Chondrocyte (in vitro differentiated cells): ENCODE measurements around the gene DNAJC3. TPM values are rescaled to one million over a fixed set of nuclear protein-coding genes. Genes with fewer than 3 reads are reported as not detected.
"Not testable (repeated sequence)": the region's sequence is repeated elsewhere in the genome, so short reads cannot be mapped to it uniquely, and the experiment has no call there.

Source experiments
- DNase-seq: peaks from one replicate; pipeline ENCODE4 v3.0.0; 2021; ENCODE audit warnings: mixed read lengths, low spot score
- H3K27ac Mint-ChIP-seq: one replicate; pipeline ENCODE4 v1.8.0; 2021; ENCODE audit warnings: mild to moderate bottlenecking, moderate library complexity, mixed read lengths; ENCODE audit not compliant: unreplicated experiment
- H3K27me3 Mint-ChIP-seq: 2 replicates; pipeline ENCODE4 v1.8.0; 2021; ENCODE audit warnings: low read depth, mixed read lengths
- H3K36me3 Mint-ChIP-seq: 2 replicates; pipeline ENCODE4 v1.8.0; 2021; ENCODE audit warnings: low read depth, mixed read lengths
- H3K4me1 Mint-ChIP-seq: 2 replicates; pipeline ENCODE4 v1.8.0; 2021; ENCODE audit warnings: low read depth, mild to moderate bottlenecking, mixed read lengths
- H3K4me3 Mint-ChIP-seq: one replicate; pipeline ENCODE4 v1.8.0; 2021; ENCODE audit warnings: mild to moderate bottlenecking, moderate library complexity, mixed read lengths; ENCODE audit not compliant: unreplicated experiment
- H3K9me3 Mint-ChIP-seq: 2 replicates; pipeline ENCODE4 v1.8.0; 2021; ENCODE audit warnings: low read depth, mixed read lengths
- CTCF ChIP-seq: fragments of 200-600 bp; sonication (generic); IDR thresholded peaks from 2 replicates; pipeline ENCODE4 v1.5.0; 2021; ENCODE audit warnings: antibody characterized with exemption, mild to moderate bottlenecking, moderate library complexity
- total RNA-seq: library from RNA; stranded (reverse); gene quantifications from 3 replicates; pipeline ENCODE4 v1.2.1, GENCODE V29; 2021

Gene DNAJC3
- total RNA-seq, 1 donor from 2014 or later, result 53.9 TPM

- peaks cover 9% of the 10 kb centered on the region for H3K36me3 Mint-ChIP-seq
These were observed 706 bp upstream of the DNAJC3 start for GRCh38 chr13:95676105-95676761.

GRCh38 chr13:95677564-95678266 lies 776 bp downstream of the DNAJC3 start:
- peak; percentile 94 for DNase-seq
- peaks cover 57% of the 10 kb centered on the region for H3K4me1 Mint-ChIP-seq

More at GRCh38 chr13:95676105-95676761, 706 bp upstream of the DNAJC3 start:
- Mint-ChIP-seq H3K4me3 (peak overlapping the region; percentile 95), H3K9me3 (peaks cover 14% of the 10 kb centered on the region), H3K27me3 (no peaks in the 10 kb centered on the region), H3K4me1 (peaks cover 48% of the 10 kb centered on the region), H3K27ac (peak overlapping the region; percentile 98)
- TF ChIP-seq CTCF, result no peak
- no peak for DNase-seq

GRCh38 chr13:95678967-95679366 lies 2.0 kb downstream of the DNAJC3 start:
- Mint-ChIP-seq H3K9me3 (no peaks in the 10 kb centered on the region), H3K27me3 (no peaks in the 10 kb centered on the region), H3K27ac (peak overlapping the region; percentile 98), H3K36me3 (peaks cover 1% of the 10 kb centered on the region), H3K4me3 (peak overlapping the region; percentile 95), H3K4me1 (peaks cover 57% of the 10 kb centered on the region)
- TF ChIP-seq CTCF, result no peak
- DNase-seq, result no peak

More at GRCh38 chr13:95677564-95678266, 776 bp downstream of the DNAJC3 start:
- peak overlapping the region; percentile 98 for H3K27ac Mint-ChIP-seq
- peaks cover 6% of the 10 kb centered on the region for H3K36me3 Mint-ChIP-seq
- H3K4me3 Mint-ChIP-seq, result peak overlapping the region; percentile 95
- H3K9me3 Mint-ChIP-seq, result peaks cover 9% of the 10 kb centered on the region
- no peaks in the 10 kb centered on the region for H3K27me3 Mint-ChIP-seq
- no peak for TF ChIP-seq CTCF

GRCh38 chr13:95679722-95680121 lies 2.8 kb downstream of the DNAJC3 start:
- no peaks in the 10 kb centered on the region for H3K9me3 Mint-ChIP-seq
- TF ChIP-seq CTCF, result no peak
- peaks cover 56% of the 10 kb centered on the region for H3K4me1 Mint-ChIP-seq

GRCh38 chr13:95684418-95684817 lies 7.5 kb downstream of the DNAJC3 start:
- peaks cover 1% of the 10 kb centered on the region for H3K36me3 Mint-ChIP-seq
- TF ChIP-seq CTCF, result no peak
- no peak overlapping the region for H3K27ac Mint-ChIP-seq
- H3K9me3 Mint-ChIP-seq, result peaks cover 10% of the 10 kb centered on the region
- peaks cover 38% of the 10 kb centered on the region for H3K4me1 Mint-ChIP-seq
- no peak overlapping the region for H3K4me3 Mint-ChIP-seq
- no peaks in the 10 kb centered on the region for H3K27me3 Mint-ChIP-seq
- DNase-seq, result no peak

More at GRCh38 chr13:95679722-95680121, 2.8 kb downstream of the DNAJC3 start:
- DNase-seq, result no peak
- H3K27me3 Mint-ChIP-seq, result no peaks in the 10 kb centered on the region
- H3K27ac Mint-ChIP-seq, result peak overlapping the region; percentile 75
- H3K4me3 Mint-ChIP-seq, result peak overlapping the region; percentile 8
- H3K36me3 Mint-ChIP-seq, result peaks cover 1% of the 10 kb centered on the region

- not testable (repeated sequence) for DNase-seq, H3K27ac Mint-ChIP-seq, H3K27me3 Mint-ChIP-seq, H3K4me3 Mint-ChIP-seq, H3K36me3 Mint-ChIP-seq
- Mint-ChIP-seq H3K4me1 (peaks cover 38% of the 10 kb centered on the region), H3K9me3 (peaks cover 10% of the 10 kb centered on the region)
These were observed 8.0 kb downstream of the DNAJC3 start for GRCh38 chr13:95684960-95685359.
